ENCODE results near the gene EEF2K. TPM values are rescaled to one million over a fixed set of nuclear protein-coding genes. Genes with fewer than 3 reads are reported as not detected.
"Not testable (repeated sequence)": the region's sequence is repeated elsewhere in the genome, so short reads cannot be mapped to it uniquely, and the experiment has no call there.

The EEF2K gene
- total RNA-seq: 10 to 100 TPM; 22.5 to 29.0 TPM

DNA sequence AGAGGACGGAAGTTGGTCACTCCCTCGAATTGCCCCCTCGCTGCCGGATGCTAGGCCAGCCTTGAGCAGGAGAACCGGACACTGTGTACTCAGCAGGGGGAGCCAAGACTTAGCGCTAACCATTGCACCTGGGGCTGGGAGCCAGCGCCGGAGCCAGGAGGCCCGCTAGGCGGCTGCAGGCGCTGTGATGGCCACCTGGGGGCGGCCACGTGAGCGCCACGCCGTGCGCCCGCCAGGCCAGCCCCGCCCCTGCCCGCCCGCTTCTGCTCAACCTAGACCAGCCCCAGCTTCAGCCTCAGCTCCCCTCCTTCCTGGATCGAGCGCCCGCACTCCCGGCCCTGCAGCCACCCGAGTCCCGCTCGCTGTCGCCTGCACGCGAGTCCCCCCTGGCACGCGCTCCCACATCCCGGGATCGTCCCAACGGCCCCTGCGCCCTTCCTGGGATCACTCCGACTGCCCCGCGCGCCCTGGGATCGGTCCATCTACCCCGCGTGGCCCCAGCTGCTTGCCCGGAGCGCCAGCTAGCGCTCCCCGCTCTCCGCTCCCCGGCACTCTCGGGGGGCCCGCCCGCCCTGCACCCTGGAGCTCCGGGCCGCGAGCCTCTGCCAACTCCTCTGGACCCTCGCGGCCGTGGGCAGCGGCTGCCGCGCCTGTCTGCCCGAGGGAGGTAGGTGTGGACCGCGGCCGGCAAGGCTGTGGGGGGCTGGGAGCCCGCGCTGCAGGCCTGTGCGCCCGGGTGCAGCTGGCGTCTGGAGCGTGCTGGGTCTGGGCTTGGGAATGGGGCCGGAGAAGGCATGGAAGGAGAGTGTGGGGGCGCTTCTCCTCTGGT lies at the start of gene EEF2K:
Gene EEF2K (plus strand): TSS at position 266 of the 829 bp plus-strand sequence. CDS start 19,452 bp downstream, outside the sequence.
- no peaks in the 10 kb centered on the region for H3K9me3 Mint-ChIP-seq
- no peaks in the 10 kb centered on the region for H3K27me3 Mint-ChIP-seq
- peak within 1 kb of the TSS; percentile 90 for H3K4me3 Mint-ChIP-seq
- peaks cover 14% of the 10 kb centered on the region for H3K4me1 Mint-ChIP-seq
- H3K36me3 Mint-ChIP-seq (ENCODE audit: low read depth): peaks cover 6% of the 10 kb centered on the region
- peak within 1 kb of the TSS; percentile 87 for H3K27ac Mint-ChIP-seq
- ATAC-seq (replicated peaks): peak; percentile 81

DNA sequence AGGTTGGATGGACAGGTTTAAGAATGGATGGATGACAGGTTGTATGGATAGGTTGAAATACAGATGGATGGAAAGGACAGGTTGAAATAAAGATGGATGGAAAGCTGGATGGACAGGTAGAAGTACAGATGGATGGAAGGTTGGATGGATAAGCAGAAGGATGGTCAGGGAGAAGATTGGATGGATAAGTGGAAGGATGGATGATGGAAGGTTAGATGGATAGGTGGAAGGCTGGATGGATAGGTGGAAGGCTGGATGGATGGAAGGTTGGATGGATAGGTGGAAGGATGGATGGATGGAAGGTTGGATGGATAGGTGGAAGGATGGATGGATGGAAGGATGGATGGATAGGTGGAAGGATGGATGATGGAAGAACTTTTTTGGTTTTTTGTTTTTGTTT lies 44.7 kb upstream of the EEF2K start:
- no peak overlapping the region for H3K27ac Mint-ChIP-seq
- no peaks in the 10 kb centered on the region for H3K9me3 Mint-ChIP-seq
- no peaks in the 10 kb centered on the region for H3K4me1 Mint-ChIP-seq
- H3K27me3 Mint-ChIP-seq: peaks cover 9% of the 10 kb centered on the region
- H3K36me3 Mint-ChIP-seq (ENCODE audit: low read depth): no peaks in the 10 kb centered on the region
- H3K4me3 Mint-ChIP-seq: peak overlapping the region; percentile 36
- ATAC-seq (replicated peaks): no peak

DNA sequence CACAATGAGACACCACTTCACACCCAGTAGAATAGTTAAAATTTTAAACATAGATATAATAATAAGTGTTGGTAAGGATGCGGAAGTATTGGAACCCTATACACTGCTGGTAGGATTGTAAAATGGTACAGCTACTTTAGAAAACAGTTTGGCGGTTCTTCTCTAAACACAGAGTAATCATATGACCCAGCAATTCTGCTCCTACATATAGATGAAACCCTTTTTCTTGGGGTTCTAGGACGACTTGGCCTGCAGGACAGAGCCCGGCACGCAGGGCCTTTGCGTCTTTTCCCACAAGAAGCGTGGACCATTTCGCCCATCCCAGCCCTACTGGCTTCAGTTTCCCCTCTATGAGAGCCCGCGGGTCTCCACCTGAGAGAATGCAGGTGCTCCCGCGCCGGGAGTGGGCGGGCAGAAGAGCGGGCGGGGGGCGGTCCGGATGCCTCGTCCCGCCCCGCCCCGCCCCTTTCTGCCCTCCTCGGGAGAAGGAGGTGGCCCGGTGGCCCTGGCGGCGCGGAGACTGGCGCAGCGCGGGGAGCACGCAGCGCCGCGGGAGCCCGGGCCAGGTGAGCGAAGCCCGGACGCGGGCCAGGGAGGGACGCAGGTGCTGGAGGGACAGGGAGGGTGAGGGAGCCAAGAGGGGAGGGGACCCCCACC lies 44.0 kb upstream of the EEF2K start, which contains the start of gene SDR42E2:
Gene SDR42E2 (plus strand): TSS at position 508 of the 657 bp plus-strand sequence. CDS start 3,077 bp downstream, outside the sequence.
- Mint-ChIP-seq H3K4me1 (no peaks in the 10 kb centered on the region), H3K9me3 (no peaks in the 10 kb centered on the region), H3K27me3 (peaks cover 9% of the 10 kb centered on the region), H3K27ac (no peak within 1 kb of the TSS), H3K4me3 (peak within 1 kb of the TSS; percentile 36), H3K36me3 (ENCODE audit: low read depth) (no peaks in the 10 kb centered on the region)
- peak; percentile 70 for ATAC-seq (replicated peaks)

DNA sequence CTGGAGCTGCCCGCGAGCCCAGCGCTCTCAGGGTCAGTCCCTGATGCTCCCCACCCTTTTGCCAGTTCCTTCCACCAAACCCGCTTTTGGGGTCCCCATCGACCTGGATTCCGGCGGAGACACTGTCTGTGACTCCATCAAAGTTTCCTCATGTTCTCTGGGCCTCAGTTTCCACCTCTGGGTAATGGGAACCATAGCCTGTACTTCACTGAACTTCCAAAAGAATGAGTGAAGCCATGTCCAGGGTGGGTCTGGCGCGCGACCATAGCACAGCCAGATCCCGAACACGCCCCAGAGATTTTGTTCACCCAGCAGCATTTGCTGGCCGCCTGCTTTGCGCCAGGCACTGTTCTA lies 43.4 kb upstream of the EEF2K start:
- H3K4me1 Mint-ChIP-seq: no peaks in the 10 kb centered on the region
- H3K27me3 Mint-ChIP-seq: peaks cover 9% of the 10 kb centered on the region
- no peak for ATAC-seq (replicated peaks)
- no peaks in the 10 kb centered on the region for H3K36me3 Mint-ChIP-seq (ENCODE audit: low read depth)
- H3K27ac Mint-ChIP-seq: no peak overlapping the region
- no peaks in the 10 kb centered on the region for H3K9me3 Mint-ChIP-seq
- peak overlapping the region; percentile 36 for H3K4me3 Mint-ChIP-seq

DNA sequence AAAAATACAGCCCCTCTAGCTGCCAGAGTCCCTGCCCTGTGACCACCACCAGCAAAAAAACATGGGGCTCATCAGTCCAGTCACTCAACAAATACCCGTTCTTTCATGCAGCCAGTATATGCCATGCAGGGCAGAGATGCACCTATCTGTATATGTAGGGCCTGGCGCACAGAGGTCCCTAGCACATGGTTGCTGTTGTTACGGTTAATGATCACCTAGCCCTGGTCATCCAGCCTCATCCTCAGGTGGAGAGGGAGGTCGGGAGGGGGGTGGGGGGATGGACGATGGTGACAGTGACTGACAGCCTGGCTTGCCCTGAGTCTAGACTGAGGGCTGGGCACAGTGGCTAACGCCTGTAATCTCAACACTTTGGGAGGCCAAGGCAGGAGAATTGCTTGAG lies 42.3 kb upstream of the EEF2K start:
- no peak for ATAC-seq (replicated peaks)
- Mint-ChIP-seq H3K4me3 (no peak overlapping the region), H3K27me3 (peaks cover 8% of the 10 kb centered on the region), H3K36me3 (ENCODE audit: low read depth) (no peaks in the 10 kb centered on the region), H3K4me1 (no peaks in the 10 kb centered on the region), H3K27ac (no peak overlapping the region), H3K9me3 (no peaks in the 10 kb centered on the region)

DNA sequence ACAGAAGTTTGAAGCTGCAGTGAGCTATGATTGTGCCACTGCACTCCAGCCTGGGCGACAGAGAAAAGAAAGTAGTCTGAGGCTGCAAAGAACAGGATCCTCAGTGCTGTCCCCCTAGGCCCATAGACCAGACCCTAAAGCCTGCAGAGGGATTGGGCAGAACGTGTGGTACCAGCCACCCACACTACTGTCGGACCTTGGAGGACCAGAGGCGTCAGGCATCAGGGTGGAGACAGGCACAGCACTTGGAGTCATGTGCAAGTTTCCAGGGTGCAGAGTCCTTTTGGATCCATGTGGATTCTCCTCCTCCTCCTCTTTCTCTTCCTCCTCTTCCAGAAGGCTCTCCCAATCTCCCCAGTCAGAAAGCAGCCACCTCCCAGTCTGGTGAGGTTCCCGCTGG lies 41.6 kb upstream of the EEF2K start:
- ATAC-seq (replicated peaks): no peak
- Mint-ChIP-seq H3K4me3 (no peak overlapping the region), H3K27me3 (peaks cover 6% of the 10 kb centered on the region), H3K36me3 (ENCODE audit: low read depth) (no peaks in the 10 kb centered on the region), H3K9me3 (no peaks in the 10 kb centered on the region), H3K27ac (no peak overlapping the region), H3K4me1 (no peaks in the 10 kb centered on the region)

DNA sequence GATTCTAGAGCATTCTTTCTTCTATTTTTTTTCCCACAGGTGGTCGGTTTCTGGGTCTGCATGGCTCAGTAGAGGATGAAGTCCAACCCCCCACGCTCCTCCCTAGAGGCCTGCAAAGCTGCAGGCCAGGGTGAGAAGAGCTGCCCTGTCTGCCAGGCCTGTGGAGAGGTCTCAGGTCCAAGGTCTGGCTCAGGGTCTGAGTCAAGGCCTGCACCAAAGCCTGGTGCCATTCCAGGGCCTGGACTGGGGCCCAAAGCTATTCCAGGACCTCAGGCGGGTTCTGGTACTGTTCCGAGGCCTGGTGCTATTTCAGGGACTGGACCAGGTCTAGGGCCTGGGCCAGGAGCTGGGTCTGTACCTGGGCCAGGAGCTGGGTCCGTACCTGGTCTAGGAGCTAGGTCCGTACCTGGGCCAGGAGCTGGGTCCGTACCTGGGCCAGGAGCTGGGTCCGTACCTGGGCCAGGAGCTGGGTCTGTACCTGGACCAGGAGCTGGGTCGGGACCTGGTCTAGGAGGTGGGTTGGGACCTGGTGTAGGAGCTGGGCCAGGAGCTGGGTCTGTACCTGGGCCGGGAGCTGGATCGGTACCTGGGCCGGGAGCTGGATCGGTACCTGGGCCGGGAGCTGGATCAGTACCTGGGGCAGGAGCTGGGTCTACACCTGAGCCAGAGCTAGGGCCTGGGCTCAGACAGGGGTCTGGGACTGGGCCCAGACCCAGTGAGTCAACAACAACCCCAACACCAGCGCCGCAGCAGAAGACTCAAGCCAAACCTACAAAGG lies 40.4 kb upstream of the EEF2K start:
- Mint-ChIP-seq H3K4me1 (no peaks in the 10 kb centered on the region), H3K27me3 (peaks cover 6% of the 10 kb centered on the region), H3K9me3 (no peaks in the 10 kb centered on the region), H3K4me3 (no peak overlapping the region), H3K36me3 (ENCODE audit: low read depth) (no peaks in the 10 kb centered on the region), H3K27ac (no peak overlapping the region)
- ATAC-seq (replicated peaks): no peak

DNA sequence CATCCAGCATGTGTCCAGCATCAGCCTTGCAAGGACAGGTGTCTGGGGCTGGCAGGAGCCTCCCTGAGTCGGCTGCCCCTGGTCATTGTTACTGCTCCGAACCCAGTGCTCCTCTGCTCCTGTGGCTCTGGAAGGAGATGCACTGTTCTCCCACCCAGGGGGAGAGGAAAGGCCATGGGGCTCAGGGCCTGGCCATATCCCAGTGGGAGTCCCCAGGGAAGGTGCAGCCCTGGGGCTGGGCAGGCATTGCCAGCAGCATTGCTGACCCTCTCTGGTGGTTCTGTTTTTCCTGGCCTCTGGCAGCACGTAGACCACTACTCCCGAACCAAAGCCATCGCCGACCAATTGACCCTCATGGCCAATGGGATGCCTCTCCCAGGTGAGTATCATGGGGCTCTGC lies 34.1 kb upstream of the EEF2K start:
- no peak overlapping the region for H3K27ac Mint-ChIP-seq
- no peaks in the 10 kb centered on the region for H3K27me3 Mint-ChIP-seq
- H3K4me3 Mint-ChIP-seq: no peak overlapping the region
- no peaks in the 10 kb centered on the region for H3K4me1 Mint-ChIP-seq
- H3K9me3 Mint-ChIP-seq: no peaks in the 10 kb centered on the region
- no peak for ATAC-seq (replicated peaks)
- H3K36me3 Mint-ChIP-seq (ENCODE audit: low read depth): no peaks in the 10 kb centered on the region

DNA sequence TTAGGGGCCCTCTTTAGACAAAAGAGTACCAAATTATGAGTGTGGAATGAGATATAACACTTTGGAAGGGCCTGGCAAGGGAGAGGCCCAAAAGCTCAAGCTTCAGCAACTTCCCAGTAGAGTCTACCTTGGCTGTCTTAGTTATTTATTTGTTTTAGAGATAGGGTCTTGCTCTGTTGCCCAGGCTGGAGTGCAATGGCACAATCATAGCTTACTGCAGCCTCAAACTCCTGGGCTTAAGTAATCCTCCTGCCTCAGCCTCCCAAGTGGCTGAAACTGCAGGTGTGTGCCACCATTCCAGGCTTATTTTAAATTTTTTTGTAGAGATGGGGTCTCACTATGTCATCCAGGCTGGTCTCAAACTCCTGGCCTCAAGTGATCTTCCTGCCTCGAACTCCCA lies 33.4 kb upstream of the EEF2K start:
- H3K9me3 Mint-ChIP-seq; H3K4me1 Mint-ChIP-seq; H3K4me3 Mint-ChIP-seq; H3K27me3 Mint-ChIP-seq; H3K27ac Mint-ChIP-seq; H3K36me3 Mint-ChIP-seq (ENCODE audit: low read depth); ATAC-seq (replicated peaks): not testable (repeated sequence)

DNA sequence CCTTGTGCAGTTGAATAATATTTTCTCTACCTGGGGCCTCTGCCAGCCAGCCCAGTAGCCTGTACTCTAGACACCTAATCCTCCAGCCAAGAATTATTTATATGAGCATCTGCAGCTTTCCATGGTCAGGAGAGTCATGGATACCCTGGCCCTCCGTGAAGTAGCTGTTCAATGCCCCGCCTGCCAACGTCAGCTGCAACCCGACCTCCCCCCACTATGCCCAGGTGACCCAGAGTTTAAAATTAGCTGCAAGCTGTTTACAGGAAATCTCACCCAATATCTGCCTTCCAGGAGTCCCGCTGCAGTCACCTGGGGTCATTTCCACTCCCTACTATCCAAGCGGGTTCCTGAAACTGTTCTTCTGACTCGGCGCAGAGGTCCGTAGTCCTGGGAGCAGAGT lies 31.4 kb upstream of the EEF2K start:
- H3K4me3 Mint-ChIP-seq: no peak overlapping the region
- no peak for ATAC-seq (replicated peaks)
- no peaks in the 10 kb centered on the region for H3K4me1 Mint-ChIP-seq
- no peaks in the 10 kb centered on the region for H3K36me3 Mint-ChIP-seq (ENCODE audit: low read depth)
- no peak overlapping the region for H3K27ac Mint-ChIP-seq
- no peaks in the 10 kb centered on the region for H3K9me3 Mint-ChIP-seq
- H3K27me3 Mint-ChIP-seq: no peaks in the 10 kb centered on the region

DNA sequence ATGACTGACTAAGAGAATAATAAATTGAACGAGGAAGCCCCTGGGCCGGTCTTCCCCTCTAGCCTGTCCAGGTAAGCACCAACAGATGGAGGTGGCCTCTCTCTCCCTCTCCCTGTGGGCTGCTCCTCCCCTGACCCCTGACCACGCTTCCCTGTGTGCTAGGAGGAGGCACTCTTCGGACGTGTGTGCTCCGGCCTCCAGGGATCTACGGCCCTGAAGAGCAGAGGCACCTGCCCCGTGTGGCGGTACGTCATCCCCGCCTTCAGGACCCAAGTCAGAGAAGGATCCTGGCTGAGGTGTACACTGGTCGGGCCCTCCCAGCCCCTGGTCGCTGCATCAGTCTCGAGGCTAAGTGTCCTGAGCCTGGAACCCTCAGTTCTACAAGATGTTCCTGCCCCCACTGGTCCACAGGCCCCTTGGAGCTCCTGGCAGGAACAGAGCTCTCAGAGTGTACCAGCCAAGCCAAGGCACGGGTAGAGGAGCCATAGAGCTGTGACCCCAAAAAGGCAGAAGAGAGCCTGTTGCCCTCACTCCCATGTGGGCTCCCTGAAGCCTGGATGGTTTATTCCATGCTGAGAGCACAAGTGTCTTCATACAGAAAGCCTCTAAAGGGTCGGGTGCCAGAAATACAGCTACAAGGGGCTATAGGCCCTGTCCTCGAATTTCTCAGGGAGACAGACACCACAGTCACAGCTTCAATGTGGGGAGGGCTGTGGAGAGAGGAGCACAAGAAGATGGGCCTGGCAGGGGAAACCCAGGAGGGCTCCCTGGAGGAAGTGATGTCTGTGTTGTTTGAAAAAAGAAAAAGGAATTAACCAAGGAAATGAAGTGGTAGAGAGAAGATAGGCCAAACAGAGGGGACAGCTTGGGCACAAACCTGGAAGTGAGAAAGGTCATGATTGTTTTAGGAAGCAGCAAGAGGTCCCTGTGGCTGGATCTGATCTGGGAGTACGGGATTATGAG lies 27.8 kb upstream of the EEF2K start:
- H3K27ac Mint-ChIP-seq: no peak overlapping the region
- no peak overlapping the region for H3K4me3 Mint-ChIP-seq
- ATAC-seq (replicated peaks): no peak
- no peaks in the 10 kb centered on the region for H3K4me1 Mint-ChIP-seq
- H3K36me3 Mint-ChIP-seq (ENCODE audit: low read depth): no peaks in the 10 kb centered on the region
- no peaks in the 10 kb centered on the region for H3K27me3 Mint-ChIP-seq
- no peaks in the 10 kb centered on the region for H3K9me3 Mint-ChIP-seq

DNA sequence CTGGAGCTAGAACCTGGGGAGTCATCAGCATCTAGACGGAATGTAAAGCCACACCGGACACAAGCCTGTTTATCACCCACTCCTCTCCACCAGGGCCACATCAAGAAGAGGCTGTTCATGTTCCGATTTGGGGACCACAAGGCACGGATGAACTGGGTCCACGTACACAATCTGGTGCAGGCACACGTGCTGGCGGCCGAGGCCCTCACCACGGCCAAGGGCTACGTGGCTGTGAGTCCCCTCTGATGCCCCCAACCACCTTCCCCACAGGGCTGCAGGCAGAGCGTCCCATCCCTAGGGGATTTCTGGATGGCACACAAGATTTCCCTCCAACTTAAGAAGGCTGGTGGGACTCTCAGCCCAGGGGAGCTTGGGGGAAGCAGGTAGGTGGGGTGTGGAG lies 24.7 kb upstream of the EEF2K start:
- no peak overlapping the region for H3K27ac Mint-ChIP-seq
- H3K4me3 Mint-ChIP-seq: no peak overlapping the region
- no peaks in the 10 kb centered on the region for H3K4me1 Mint-ChIP-seq
- no peak for ATAC-seq (replicated peaks)
- H3K9me3 Mint-ChIP-seq: no peaks in the 10 kb centered on the region
- H3K27me3 Mint-ChIP-seq: no peaks in the 10 kb centered on the region
- H3K36me3 Mint-ChIP-seq (ENCODE audit: low read depth): no peaks in the 10 kb centered on the region

DNA sequence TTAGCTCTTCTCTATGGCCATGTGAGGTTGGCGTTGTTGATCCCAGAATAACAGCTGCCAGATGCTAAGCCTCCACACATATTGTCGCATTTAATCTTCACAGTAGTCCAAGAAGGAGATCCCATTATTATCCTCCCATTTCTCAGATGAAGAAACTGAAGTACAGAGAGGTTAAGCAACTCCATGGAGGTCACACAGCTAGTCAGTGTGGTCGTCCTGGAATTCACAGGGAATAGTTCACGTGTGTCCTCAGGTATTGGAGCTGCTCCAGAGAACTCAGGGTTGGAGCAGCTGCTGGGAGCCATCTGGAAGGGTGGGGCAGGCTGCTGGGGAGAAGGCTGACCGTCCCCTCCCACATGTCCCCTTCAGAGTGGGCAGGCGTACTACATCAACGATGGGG lies 24.2 kb upstream of the EEF2K start:
- Mint-ChIP-seq H3K27me3 (no peaks in the 10 kb centered on the region), H3K4me1 (no peaks in the 10 kb centered on the region), H3K4me3 (no peak overlapping the region), H3K27ac (no peak overlapping the region), H3K36me3 (ENCODE audit: low read depth) (no peaks in the 10 kb centered on the region), H3K9me3 (no peaks in the 10 kb centered on the region)
- ATAC-seq (replicated peaks): no peak

DNA sequence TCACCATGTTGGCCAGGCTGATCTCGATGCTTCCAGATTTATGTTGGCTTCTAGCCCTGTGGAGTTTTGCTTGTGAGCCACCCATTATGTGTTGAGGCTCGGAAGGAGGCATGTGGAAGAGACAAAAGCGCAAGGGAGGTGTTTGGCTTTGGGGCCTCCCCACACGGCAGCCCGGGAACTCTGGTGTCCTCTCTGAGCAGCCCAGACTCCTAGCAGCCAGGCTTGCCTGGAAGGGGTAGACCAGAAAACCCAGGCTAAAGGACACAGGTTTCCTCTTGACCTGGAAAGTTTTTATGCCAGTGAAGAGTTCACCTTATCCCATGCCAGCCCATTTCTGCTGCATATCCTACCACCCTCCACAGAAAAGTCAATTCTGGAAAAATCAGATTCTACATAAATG lies 22.7 kb upstream of the EEF2K start:
- no peak for ATAC-seq (replicated peaks)

More for the DNA sequence above, 22.7 kb upstream of the EEF2K start:
- Mint-ChIP-seq H3K27ac (no peak overlapping the region), H3K27me3 (no peaks in the 10 kb centered on the region), H3K36me3 (ENCODE audit: low read depth) (no peaks in the 10 kb centered on the region), H3K4me1 (peaks cover 4% of the 10 kb centered on the region), H3K4me3 (no peak overlapping the region), H3K9me3 (no peaks in the 10 kb centered on the region)
